HEK293 (cell line): ENCODE data around the gene CDH2.

Experiments used
- CTCF ChIA-PET: fragments of 350-600 bp; formaldehyde crosslinking; extraction: SDS; loops from one replicate; lab custom pipeline; 2021; ENCODE audit warnings: antibody characterized with exemption; lab: Yijun Ruan, JAX
- POLR2A ChIA-PET: fragments of 300-600 bp; formaldehyde crosslinking; extraction: SDS; loops from one replicate; lab custom pipeline; 2020; ENCODE audit warnings: antibody characterized with exemption, inconsistent platforms; lab: Yijun Ruan, JAX
- H3K27ac ChIP-seq: fragments of 200-500 bp; sonication (Bioruptor generic); 2 replicates; pipeline ENCODE4 v1.5.1; 2014; ENCODE audit warnings: low read depth, low read length, control low read depth, inconsistent platforms; ENCODE audit errors: extremely low read depth
- H3K36me3 ChIP-seq, 2 experiments: fragments of 200-500 bp in 1 of 2; sonication (Bioruptor generic) in 1 of 2; 1 replicate in 1 of 2; 2 replicates in 1 of 2; pipeline ENCODE4 v1.5.1; 2014 to 2017; ENCODE audit warnings: inconsistent platforms in 2 of 2, low read length in 2 of 2; ENCODE audit not compliant: control insufficient read depth in 2 of 2, insufficient read depth in 1 of 2
- H3K4me1 ChIP-seq: fragments of 200-500 bp; sonication (Bioruptor generic); 2 replicates; pipeline ENCODE4 v1.5.1; 2014; ENCODE audit warnings: mild to moderate bottlenecking, low read length, inconsistent platforms; ENCODE audit not compliant: control insufficient read depth, insufficient read depth
- H3K4me3 ChIP-seq: 2 replicates; pipeline ENCODE4 v1.5.1; 2011; ENCODE audit warnings: low read depth, mild to moderate bottlenecking, control low read depth, low read length, moderate library complexity
- H3K9me3 ChIP-seq: fragments of 200-500 bp; sonication (Bioruptor generic); 2 replicates; pipeline ENCODE4 v1.5.1; 2014; ENCODE audit warnings: low read depth, low read length, inconsistent platforms; ENCODE audit not compliant: control insufficient read depth, insufficient read depth
- HIC1 ChIP-seq: fragments of 450-650 bp; formaldehyde crosslinking; IDR thresholded peaks from 2 replicates; pipeline ENCODE4 v1.5.1; 2016; ENCODE audit warnings: missing biosample characterization, missing genetic modification characterization
- HOXD13 ChIP-seq: sonication (generic); formaldehyde crosslinking; IDR thresholded peaks from 2 replicates; pipeline ENCODE4 v1.8.0; 2022; ENCODE audit warnings: missing genetic modification reagents, borderline replicate concordance
- INSM2 ChIP-seq: fragments of 450-650 bp; formaldehyde crosslinking; IDR thresholded peaks from 2 replicates; pipeline ENCODE4 v1.5.1; 2016; ENCODE audit warnings: missing biosample characterization, missing genetic modification characterization
- MYNN ChIP-seq: fragments of 450-650 bp; formaldehyde crosslinking; IDR thresholded peaks from 2 replicates; pipeline ENCODE4 v1.5.1; 2016; ENCODE audit warnings: missing biosample characterization, missing genetic modification characterization, borderline replicate concordance
- SP7 ChIP-seq: fragments of 450-650 bp; formaldehyde crosslinking; IDR thresholded peaks from 2 replicates; pipeline ENCODE4 v1.5.1; 2016; ENCODE audit warnings: missing biosample characterization, missing genetic modification characterization
- TCF7L2 ChIP-seq: IDR thresholded peaks from 2 replicates; pipeline ENCODE4 v1.6.1; 2011; ENCODE audit warnings: low read depth, mild to moderate bottlenecking, inconsistent platforms, low read length, moderate library complexity, borderline replicate concordance
- ZBTB6 ChIP-seq: fragments of 450-650 bp; formaldehyde crosslinking; IDR thresholded peaks from 2 replicates; pipeline ENCODE4 v1.5.1; 2017; ENCODE audit warnings: missing biosample characterization, missing genetic modification characterization
- ZNF133 ChIP-seq: fragments of 450-650 bp; formaldehyde crosslinking; IDR thresholded peaks from 2 replicates; pipeline ENCODE4 v1.5.1; 2016; ENCODE audit warnings: missing biosample characterization, missing genetic modification characterization
- ZNF184 ChIP-seq: fragments of 450-650 bp; IDR thresholded peaks from 2 replicates; pipeline ENCODE4 v1.5.1; 2018; ENCODE audit warnings: missing biosample characterization, mild to moderate bottlenecking, missing genetic modification characterization
- ZNF214 ChIP-seq: fragments of 450-650 bp; formaldehyde crosslinking; IDR thresholded peaks from 2 replicates; pipeline ENCODE4 v1.5.1; 2017; ENCODE audit warnings: missing biosample characterization, mild to moderate bottlenecking, missing genetic modification characterization, borderline replicate concordance
- ZNF23 ChIP-seq: fragments of 450-650 bp; formaldehyde crosslinking; IDR thresholded peaks from 2 replicates; pipeline ENCODE4 v1.5.1; 2016; ENCODE audit warnings: missing biosample characterization, missing genetic modification characterization, borderline replicate concordance
- ZNF248 ChIP-seq: fragments of 450-650 bp; formaldehyde crosslinking; IDR thresholded peaks from 2 replicates; pipeline ENCODE4 v1.5.1; 2017; ENCODE audit warnings: missing biosample characterization, missing genetic modification characterization
- ZNF274 ChIP-seq, 2 experiments: fragments of 200-500 bp in 1 of 2; fragments of 450-650 bp in 1 of 2; sonication (Bioruptor generic) in 1 of 2; formaldehyde crosslinking in 1 of 2; IDR thresholded peaks; 2 replicates each; pipeline versions ENCODE4 v1.5.1 to v1.6.1; 2014 to 2016; ENCODE audit warnings: borderline replicate concordance in 1 of 2, inconsistent platforms in 1 of 2, low read length in 1 of 2, missing biosample characterization in 1 of 2, missing genetic modification characterization in 1 of 2
- ZNF391 ChIP-seq: fragments of 450-650 bp; formaldehyde crosslinking; IDR thresholded peaks from 2 replicates; pipeline ENCODE4 v1.5.1; 2016; ENCODE audit warnings: low read depth, missing biosample characterization, missing genetic modification characterization, borderline replicate concordance
- ZNF394 ChIP-seq: fragments of 450-650 bp; formaldehyde crosslinking; IDR thresholded peaks from 2 replicates; pipeline ENCODE4 v1.5.1; 2016; ENCODE audit warnings: missing biosample characterization, missing genetic modification characterization, mild to moderate bottlenecking, moderate library complexity, borderline replicate concordance
- ZNF544 ChIP-seq: fragments of 450-650 bp; formaldehyde crosslinking; IDR thresholded peaks from 2 replicates; pipeline ENCODE4 v1.5.0; 2017; ENCODE audit warnings: missing biosample characterization, missing genetic modification characterization
- ZNF621 ChIP-seq: fragments of 450-650 bp; formaldehyde crosslinking; IDR thresholded peaks from 2 replicates; pipeline ENCODE4 v1.5.1; 2017; ENCODE audit warnings: missing biosample characterization, missing genetic modification characterization
- ZNF629 ChIP-seq: fragments of 450-650 bp; formaldehyde crosslinking; IDR thresholded peaks from 2 replicates; pipeline ENCODE4 v1.5.1; 2017; ENCODE audit warnings: missing biosample characterization, missing genetic modification characterization
- ZNF664 ChIP-seq: fragments of 450-650 bp; formaldehyde crosslinking; IDR thresholded peaks from 2 replicates; pipeline ENCODE4 v1.5.1; 2016; ENCODE audit warnings: missing biosample characterization, missing genetic modification characterization
- ZNF747 ChIP-seq: fragments of 450-650 bp; formaldehyde crosslinking; IDR thresholded peaks from 2 replicates; pipeline ENCODE4 v1.5.1; 2016; ENCODE audit warnings: missing biosample characterization, missing genetic modification characterization
- ZNF777 ChIP-seq: fragments of 450-650 bp; formaldehyde crosslinking; IDR thresholded peaks from 2 replicates; pipeline ENCODE4 v1.5.1; 2017; ENCODE audit warnings: missing biosample characterization, missing genetic modification characterization, borderline replicate concordance
- ZSCAN4 ChIP-seq: fragments of 450-650 bp; formaldehyde crosslinking; IDR thresholded peaks from 2 replicates; pipeline ENCODE4 v1.5.1; 2017; ENCODE audit warnings: missing biosample characterization, missing genetic modification characterization

The CDH2 gene

GRCh38 chr18:28079883-28080282 is 97.0 kb downstream of the CDH2 start (continued):
- TF ChIP-seq ZNF274 (IDR thresholded peaks at IDR 0.05; ENCODE audit: low read length): no peak
- no peak for TF ChIP-seq ZNF274 (tag by site-specific recombination; IDR thresholded peaks at IDR 0.05; ENCODE audit: borderline replicate concordance)
- TF ChIP-seq ZNF248: no peak

- H3K4me3 ChIP-seq: no peak overlapping the region
- CTCF ChIA-PET: no interaction called here
- TF ChIP-seq ZBTB6 (tag by site-specific recombination) (no peak), ZNF664 (tag by site-specific recombination) (peak; percentile 49; the same call in 1 of the 2 replicates), ZNF214 (no peak), ZNF184 (tag by site-specific recombination) (no peak), INSM2 (tag by site-specific recombination) (no peak), ZNF391 (tag by site-specific recombination) (no peak)
- TF ChIP-seq, all 188 proteins: peak for 1
- Histone ChIP-seq H3K36me3 (no peaks in the 10 kb centered on the region), H3K27ac (no peak overlapping the region), H3K9me3 (no peaks in the 10 kb centered on the region), H3K4me1 (peaks cover 7% of the 10 kb centered on the region; the same call in 1 of the 2 replicates)
- POLR2A ChIA-PET: no interaction called here
Measured at GRCh38 chr18:28078849-28079248, 98.1 kb downstream of the CDH2 start.

GRCh38 chr18:28078298-28078697 is 98.6 kb downstream of the CDH2 start:
- Histone ChIP-seq H3K9me3 (no peaks in the 10 kb centered on the region), H3K4me1 (peaks cover 10% of the 10 kb centered on the region; the same call in 1 of the 2 replicates), H3K4me3 (no peak overlapping the region)
- POLR2A ChIA-PET: no interaction called here
- TF ChIP-seq ZNF621 (tag by site-specific recombination): no peak
- TF ChIP-seq, all 188 proteins: peak for 0
- CTCF ChIA-PET: interaction anchor here (0.7 kb wide), 1 partner anchor 1850 kb away, joined by 3 read pairs; no protein-coding TSS in a partner anchor
- Histone ChIP-seq H3K36me3 (no peaks in the 10 kb centered on the region), H3K27ac (no peak overlapping the region)

- no peak overlapping the region for H3K27ac ChIP-seq
- TF ChIP-seq SP7 (tag by site-specific recombination) (no peak), ZSCAN4 (no peak), HIC1 (tag by site-specific recombination) (no peak), ZNF629 (no peak), ZNF133 (tag by site-specific recombination) (no peak), TCF7L2 (no peak), HOXD13 (no peak), ZNF747 (no peak), ZBTB6 (tag by site-specific recombination) (no peak), ZNF544 (tag by site-specific recombination) (no peak), ZNF23 (tag by site-specific recombination) (no peak), ZNF394 (no peak), ZNF777 (tag by site-specific recombination) (no peak), MYNN (tag by site-specific recombination) (no peak)
- no peaks in the 10 kb centered on the region for H3K36me3 ChIP-seq
- ChIA-PET POLR2A (no interaction called here), CTCF (interaction anchor here (0.6 kb wide), 1 partner anchor 38 kb away, joined by 3 read pairs; no protein-coding TSS in a partner anchor)
- H3K4me1 ChIP-seq: peaks cover 10% of the 10 kb centered on the region; the same call in 1 of the 2 replicates
- no peak overlapping the region for H3K4me3 ChIP-seq
- H3K9me3 ChIP-seq: no peaks in the 10 kb centered on the region
Measured at GRCh38 chr18:28075501-28075900, 101.4 kb downstream of the CDH2 start.
